ENCODE measurements around the gene HOXD13. TPM values are rescaled to one million over a fixed set of nuclear protein-coding genes. Genes with fewer than 3 reads are reported as not detected.

Gene HOXD13
- total RNA-seq, 1 experiment from 2014 or later = not detected

DNA sequence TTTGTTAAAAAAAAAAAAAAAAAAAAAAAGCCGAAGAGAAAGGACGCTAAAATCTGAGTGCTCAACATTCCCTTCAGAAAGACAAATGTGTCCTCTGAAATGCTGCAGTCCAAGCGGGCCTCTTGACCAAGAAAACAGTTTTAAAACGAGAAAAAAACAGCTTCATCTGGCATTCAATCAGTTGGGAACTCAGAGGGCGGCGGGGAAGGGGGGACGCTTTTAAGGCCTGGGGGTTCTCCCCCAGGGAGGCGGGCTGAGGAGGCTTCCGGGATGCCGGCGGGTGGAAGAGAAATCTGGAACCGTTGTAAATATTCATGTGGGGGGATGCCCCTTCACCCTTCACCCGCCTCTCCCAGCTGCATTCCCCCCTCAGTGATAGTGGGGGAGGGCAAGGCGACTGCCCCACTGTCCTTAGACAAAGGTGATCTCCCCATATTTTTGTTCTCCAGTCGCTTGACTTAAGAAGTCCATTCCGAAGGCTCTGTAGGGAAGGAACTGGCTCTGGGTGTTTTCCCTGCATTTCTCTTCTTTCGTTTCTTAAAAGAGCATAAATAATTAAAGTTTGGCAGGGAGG, 11.3 kb downstream of the HOXD13 start:
- H3K4me1 Mint-ChIP-seq (ENCODE audit: low read depth, unreplicated experiment) = peaks cover 9% of the 10 kb centered on the region
- H3K27ac Mint-ChIP-seq (ENCODE audit: unreplicated experiment) = no peak overlapping the region
- H3K9me3 Mint-ChIP-seq (ENCODE audit: low read depth, unreplicated experiment) = no peaks in the 10 kb centered on the region
- H3K36me3 Mint-ChIP-seq (ENCODE audit: insufficient read depth, unreplicated experiment) = no peaks in the 10 kb centered on the region
- CTCF ChIA-PET = no interaction called here
- intact Hi-C loops (cut with micrococcal nuclease; ENCODE audit: unreplicated experiment) = no loop called here
- no peak for DNase-seq
- BruUV-seq (replicated peaks) = no TSS peak
- TF ChIP-seq, protein P1, sequence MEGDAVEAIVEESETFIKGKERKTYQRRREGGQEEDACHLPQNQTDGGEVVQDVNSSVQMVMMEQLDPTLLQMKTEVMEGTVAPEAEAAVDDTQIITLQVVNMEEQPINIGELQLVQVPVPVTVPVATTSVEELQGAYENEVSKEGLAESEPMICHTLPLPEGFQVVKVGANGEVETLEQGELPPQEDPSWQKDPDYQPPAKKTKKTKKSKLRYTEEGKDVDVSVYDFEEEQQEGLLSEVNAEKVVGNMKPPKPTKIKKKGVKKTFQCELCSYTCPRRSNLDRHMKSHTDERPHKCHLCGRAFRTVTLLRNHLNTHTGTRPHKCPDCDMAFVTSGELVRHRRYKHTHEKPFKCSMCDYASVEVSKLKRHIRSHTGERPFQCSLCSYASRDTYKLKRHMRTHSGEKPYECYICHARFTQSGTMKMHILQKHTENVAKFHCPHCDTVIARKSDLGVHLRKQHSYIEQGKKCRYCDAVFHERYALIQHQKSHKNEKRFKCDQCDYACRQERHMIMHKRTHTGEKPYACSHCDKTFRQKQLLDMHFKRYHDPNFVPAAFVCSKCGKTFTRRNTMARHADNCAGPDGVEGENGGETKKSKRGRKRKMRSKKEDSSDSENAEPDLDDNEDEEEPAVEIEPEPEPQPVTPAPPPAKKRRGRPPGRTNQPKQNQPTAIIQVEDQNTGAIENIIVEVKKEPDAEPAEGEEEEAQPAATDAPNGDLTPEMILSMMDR (IDR thresholded peaks at IDR 0.05; ENCODE audit: unreplicated experiment) = no peak
- no peak overlapping the region for H3K4me3 Mint-ChIP-seq (ENCODE audit: low read depth, unreplicated experiment)
- H3K27me3 Mint-ChIP-seq (ENCODE audit: unreplicated experiment) = peaks cover 30% of the 10 kb centered on the region

DNA sequence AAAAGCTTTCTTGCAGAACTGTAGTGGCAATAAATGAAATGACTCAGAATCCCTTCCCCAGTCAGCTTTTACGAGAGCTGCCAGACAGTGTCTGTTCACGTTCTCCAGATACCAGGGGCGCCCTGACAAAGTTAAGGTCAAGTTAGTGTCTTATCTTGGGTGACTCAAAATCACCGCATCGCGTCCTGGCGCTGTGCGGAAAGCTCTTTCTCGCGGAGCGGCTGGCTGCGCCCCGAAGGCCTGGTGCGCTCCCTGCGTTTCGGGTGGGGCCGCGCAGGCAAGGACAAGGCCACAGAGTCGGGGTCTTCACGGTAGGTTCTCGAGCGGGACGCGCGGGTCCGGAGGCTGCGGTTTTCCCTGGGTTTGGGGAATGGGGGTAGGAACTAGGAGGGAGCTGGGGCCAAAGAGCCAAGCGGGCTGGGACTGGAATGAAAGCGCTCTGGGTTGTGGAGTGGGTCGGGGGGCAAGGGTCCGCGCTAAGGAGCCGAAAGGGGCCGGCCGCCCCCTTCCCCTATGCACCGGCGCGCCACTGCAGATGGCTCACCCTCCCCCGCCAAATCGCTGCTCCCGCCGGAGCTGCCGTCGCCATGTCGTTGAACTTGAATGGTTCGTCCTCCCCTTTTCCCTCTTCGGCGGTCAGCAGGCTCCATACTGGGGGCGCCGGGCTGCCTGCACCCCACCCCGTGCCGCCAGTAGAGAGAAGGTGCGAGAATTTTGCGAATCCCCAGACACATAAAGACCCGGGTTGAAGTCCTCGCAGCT, 12.0 kb downstream of the HOXD13 start:
- H3K27ac Mint-ChIP-seq (ENCODE audit: unreplicated experiment) = no peak overlapping the region
- CTCF ChIA-PET = no interaction called here
- no TSS peak for BruUV-seq (replicated peaks)
- intact Hi-C loops (cut with micrococcal nuclease; ENCODE audit: unreplicated experiment) = no loop called here
- DNase-seq = no peak
- TF ChIP-seq, protein P1 (IDR thresholded peaks at IDR 0.05; ENCODE audit: unreplicated experiment) = no peak
- peaks cover 9% of the 10 kb centered on the region for H3K4me1 Mint-ChIP-seq (ENCODE audit: low read depth, unreplicated experiment)
- H3K4me3 Mint-ChIP-seq (ENCODE audit: low read depth, unreplicated experiment) = no peak overlapping the region
- H3K27me3 Mint-ChIP-seq (ENCODE audit: unreplicated experiment) = peaks cover 37% of the 10 kb centered on the region
- H3K9me3 Mint-ChIP-seq (ENCODE audit: low read depth, unreplicated experiment) = no peaks in the 10 kb centered on the region
- no peaks in the 10 kb centered on the region for H3K36me3 Mint-ChIP-seq (ENCODE audit: insufficient read depth, unreplicated experiment)

DNA sequence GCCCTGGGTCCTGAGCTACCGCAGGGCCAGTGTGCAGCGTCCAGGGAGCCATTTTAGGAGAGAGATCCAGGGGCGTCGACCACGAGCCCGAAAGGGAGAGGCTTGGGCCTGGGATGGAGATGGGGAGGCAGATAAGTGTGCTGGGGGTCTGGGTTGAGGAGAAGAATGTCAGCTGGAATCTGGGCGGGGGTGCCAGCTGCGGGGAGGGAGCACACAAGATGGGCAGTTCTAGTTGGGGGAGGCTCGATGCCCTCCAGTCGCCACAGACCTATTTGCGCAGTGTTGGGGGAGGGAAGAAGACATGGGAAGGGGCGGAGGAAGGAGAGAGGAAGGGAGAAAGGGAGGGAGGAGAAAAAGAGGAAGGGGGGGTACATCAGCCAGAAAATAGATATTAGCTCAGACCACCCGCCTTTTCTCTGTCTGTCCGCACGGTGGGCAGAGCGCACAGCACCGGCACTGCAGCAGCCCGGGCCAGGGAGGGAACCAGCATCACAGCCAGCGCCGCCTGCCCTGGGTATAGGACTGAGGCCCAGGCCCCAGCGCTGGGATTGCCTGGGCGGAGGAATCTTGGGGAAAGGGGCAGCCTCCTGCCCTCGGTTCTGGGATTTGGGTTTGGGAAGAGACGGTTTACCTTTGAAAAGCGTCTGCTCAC, 12.7 kb downstream of the HOXD13 start:
- peaks cover 9% of the 10 kb centered on the region for H3K4me1 Mint-ChIP-seq (ENCODE audit: low read depth, unreplicated experiment)
- TF ChIP-seq, protein P1 (IDR thresholded peaks at IDR 0.05; ENCODE audit: unreplicated experiment) = no peak
- H3K27me3 Mint-ChIP-seq (ENCODE audit: unreplicated experiment) = peaks cover 41% of the 10 kb centered on the region
- no peak overlapping the region for H3K4me3 Mint-ChIP-seq (ENCODE audit: low read depth, unreplicated experiment)
- H3K27ac Mint-ChIP-seq (ENCODE audit: unreplicated experiment) = no peak overlapping the region
- no TSS peak for BruUV-seq (replicated peaks)
- H3K9me3 Mint-ChIP-seq (ENCODE audit: low read depth, unreplicated experiment) = no peaks in the 10 kb centered on the region
- no peak for DNase-seq
- H3K36me3 Mint-ChIP-seq (ENCODE audit: insufficient read depth, unreplicated experiment) = no peaks in the 10 kb centered on the region
- CTCF ChIA-PET = no interaction called here
- intact Hi-C loops (cut with micrococcal nuclease; ENCODE audit: unreplicated experiment) = no loop called here

DNA sequence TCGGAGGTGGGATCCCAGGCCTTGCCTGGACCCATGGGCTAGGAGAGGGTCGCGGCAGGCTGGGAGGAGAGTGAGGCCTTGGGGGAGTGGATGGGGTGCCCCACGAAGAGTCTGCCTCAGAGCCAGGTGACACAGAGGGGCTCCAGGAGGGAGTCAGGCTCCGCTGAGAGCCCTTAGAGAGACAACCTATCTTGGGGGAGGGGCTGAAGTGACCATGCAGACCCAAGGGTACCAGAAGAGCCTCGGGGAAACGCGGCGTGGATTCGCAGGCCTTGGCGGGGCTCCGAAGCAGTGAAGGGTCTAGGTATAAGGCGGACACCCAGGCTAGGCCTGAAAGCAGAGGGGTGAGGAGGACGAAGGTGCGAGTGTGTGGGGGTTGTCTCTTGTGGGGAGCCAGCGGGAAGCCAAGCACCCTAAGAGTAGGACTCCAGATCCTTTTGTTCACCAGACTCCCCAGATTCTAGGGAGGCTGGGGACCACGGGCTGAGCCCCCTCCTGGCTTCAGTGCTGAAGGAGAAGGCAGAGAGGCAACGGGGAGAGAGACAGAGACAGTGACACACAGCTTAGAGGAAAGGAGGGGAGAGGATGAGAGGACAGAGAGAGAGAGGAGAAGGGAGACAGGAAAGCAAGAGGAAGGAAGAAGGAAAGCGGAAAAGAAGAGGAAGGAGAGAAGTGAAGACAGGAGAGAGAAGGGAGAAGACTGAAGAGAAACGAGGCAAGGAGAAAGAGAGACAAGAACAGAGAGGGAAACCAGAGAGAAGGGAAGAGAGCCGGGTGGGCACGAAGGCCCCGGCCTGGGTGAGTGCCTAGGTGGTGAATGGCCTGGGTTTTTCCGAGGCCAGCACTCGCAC, 13.4 kb downstream of the HOXD13 start:
- peaks cover 41% of the 10 kb centered on the region for H3K27me3 Mint-ChIP-seq (ENCODE audit: unreplicated experiment)
- peaks cover 9% of the 10 kb centered on the region for H3K4me1 Mint-ChIP-seq (ENCODE audit: low read depth, unreplicated experiment)
- peak overlapping the region; percentile 18 for H3K4me3 Mint-ChIP-seq (ENCODE audit: low read depth, unreplicated experiment)
- intact Hi-C loops (cut with micrococcal nuclease; ENCODE audit: unreplicated experiment) = no loop called here
- H3K36me3 Mint-ChIP-seq (ENCODE audit: insufficient read depth, unreplicated experiment) = no peaks in the 10 kb centered on the region
- no peaks in the 10 kb centered on the region for H3K9me3 Mint-ChIP-seq (ENCODE audit: low read depth, unreplicated experiment)
- BruUV-seq (replicated peaks) = no TSS peak
- no peak for DNase-seq
- H3K27ac Mint-ChIP-seq (ENCODE audit: unreplicated experiment) = peak overlapping the region; percentile 0
- CTCF ChIA-PET = no interaction called here
- TF ChIP-seq, protein P1 (IDR thresholded peaks at IDR 0.05; ENCODE audit: unreplicated experiment) = no peak
